Bronchial epithelial cell (primary cell): ENCODE measurements around the gene ZNF143. TPM values are rescaled to one million over a fixed set of nuclear protein-coding genes. Genes with fewer than 3 reads are reported as not detected.

ENCODE experiments used
- DNase-seq: peaks from one replicate; pipeline ENCODE4 v3.0.0-alpha.2; 2010; ENCODE audit warnings: low read depth
- FAIRE-seq: peaks from 2 replicates; lab custom pipeline; 2011; peaks lifted over from hg19 to GRCh38; lab: Jason Lieb, UNC
- H3K27me3 ChIP-seq: 2 replicates; pipeline ENCODE4 v1.5.1; 2011; ENCODE audit warnings: low read length; ENCODE audit not compliant: control insufficient read depth, insufficient read depth
- H3K36me3 ChIP-seq: 2 replicates; pipeline ENCODE4 v1.5.1; 2011; ENCODE audit warnings: low read length; ENCODE audit not compliant: control insufficient read depth, insufficient read depth
- H3K4me3 ChIP-seq: 2 replicates; pipeline ENCODE4 v1.5.1; 2011; ENCODE audit warnings: mild to moderate bottlenecking, low read depth, low read length, control low read depth
- CTCF ChIP-seq: IDR thresholded peaks from 2 replicates; pipeline ENCODE4 v1.5.1; 2011; ENCODE audit warnings: mild to moderate bottlenecking, moderate library complexity, low read length, control low read depth, inconsistent platforms; ENCODE audit not compliant: insufficient read depth, severe bottlenecking
- total RNA-seq: library from RNA; depleted of rRNA; stranded (reverse); fragments of >200 nt; gene quantifications from 2 replicates; pipeline ENCODE4 v1.2.1, GENCODE V29; 2014

Gene ZNF143
- total RNA-seq, 1 donor from 2014 or later: 54.2 TPM

- no peak for TF ChIP-seq CTCF
- no peak for FAIRE-seq
- Histone ChIP-seq H3K36me3 (peaks cover 1% of the 10 kb centered on the region), H3K27me3 (no peaks in the 10 kb centered on the region), H3K4me3 (peak within 1 kb of the TSS; percentile 63)
- peak; percentile 91 for DNase-seq
Observed at GRCh38 chr11:9573052-9573774, 112.4 kb downstream of the ZNF143 start, which contains the start of gene WEE1. WEE1 (plus strand) TSS chr11:9573670; CDS start chr11:9573934, 264 bp downstream.

- FAIRE-seq (no peak), DNase-seq (no peak)
- H3K4me3 ChIP-seq: peak overlapping the region; percentile 63
- H3K36me3 ChIP-seq: peaks cover 1% of the 10 kb centered on the region
- H3K27me3 ChIP-seq: no peaks in the 10 kb centered on the region
- no peak for TF ChIP-seq CTCF
Observed at GRCh38 chr11:9573775-9574621, 113.2 kb downstream of the ZNF143 start.

DNA sequence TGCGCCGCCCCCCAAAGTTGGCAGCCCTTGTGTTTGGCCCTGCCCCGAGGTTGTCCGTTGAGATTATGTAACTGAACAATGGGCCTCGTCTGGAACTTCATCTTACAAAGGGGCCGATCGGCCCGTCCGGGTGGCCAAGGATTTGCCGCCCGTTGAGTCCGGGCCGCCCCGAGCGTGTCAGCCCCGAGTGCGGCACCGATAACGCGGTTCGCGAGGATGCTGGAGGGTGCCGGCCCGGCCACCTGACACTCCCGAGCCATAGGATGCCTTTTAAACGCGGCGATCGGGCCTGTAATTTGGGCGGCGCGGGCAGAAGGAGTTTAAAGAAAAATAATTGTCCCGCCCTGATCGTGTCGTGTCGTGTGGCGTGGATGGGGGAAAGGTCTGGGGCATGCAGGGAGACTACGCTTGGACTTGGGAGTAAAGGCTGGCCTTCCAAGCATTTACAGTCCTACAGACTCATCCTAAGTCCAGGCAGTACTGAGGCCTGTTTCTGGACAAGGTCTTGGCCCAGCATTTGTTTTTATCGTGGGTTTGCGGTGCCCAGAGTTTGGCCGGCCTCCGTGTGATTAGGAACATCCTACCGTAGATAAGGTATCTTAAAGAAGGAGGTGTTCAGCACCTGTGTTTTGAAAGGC lies 113.9 kb downstream of the ZNF143 start:
- no peak for TF ChIP-seq CTCF
- no peak for DNase-seq
- Histone ChIP-seq H3K27me3 (no peaks in the 10 kb centered on the region), H3K4me3 (peak overlapping the region; percentile 63), H3K36me3 (peaks cover 1% of the 10 kb centered on the region)
- FAIRE-seq: no peak

- Histone ChIP-seq H3K27me3 (no peaks in the 10 kb centered on the region), H3K36me3 (peaks cover 3% of the 10 kb centered on the region), H3K4me3 (peak overlapping the region; percentile 63)
- DNase-seq (peak; percentile 82), FAIRE-seq (no peak)
- TF ChIP-seq CTCF: no peak
Observed at GRCh38 chr11:9575260-9576240, 114.7 kb downstream of the ZNF143 start.
